LNCaP clone FGC (cell line): ENCODE results near the gene LRP3.
"Not testable (repeated sequence)": the region's sequence is repeated elsewhere in the genome, so short reads cannot be mapped to it uniquely, and the experiment has no call there.

Source experiments
- DNase-seq: peaks from one replicate; pipeline ENCODE4 v3.0.0-alpha.2; 2011; ENCODE audit warnings: low read depth
- H3K4me3 ChIP-seq: 2 replicates; pipeline ENCODE4 v1.5.1; 2011; ENCODE audit warnings: mild to moderate bottlenecking, low read depth, low read length, control low read depth
- TF ChIP-seq, protein P1 (sequence below): IDR thresholded peaks from 2 replicates; pipeline ENCODE4 v1.5.1; 2012; ENCODE audit warnings: mild to moderate bottlenecking; ENCODE audit not compliant: control insufficient read depth, insufficient read depth; ENCODE audit errors: extremely low read depth

Gene LRP3

DNA sequence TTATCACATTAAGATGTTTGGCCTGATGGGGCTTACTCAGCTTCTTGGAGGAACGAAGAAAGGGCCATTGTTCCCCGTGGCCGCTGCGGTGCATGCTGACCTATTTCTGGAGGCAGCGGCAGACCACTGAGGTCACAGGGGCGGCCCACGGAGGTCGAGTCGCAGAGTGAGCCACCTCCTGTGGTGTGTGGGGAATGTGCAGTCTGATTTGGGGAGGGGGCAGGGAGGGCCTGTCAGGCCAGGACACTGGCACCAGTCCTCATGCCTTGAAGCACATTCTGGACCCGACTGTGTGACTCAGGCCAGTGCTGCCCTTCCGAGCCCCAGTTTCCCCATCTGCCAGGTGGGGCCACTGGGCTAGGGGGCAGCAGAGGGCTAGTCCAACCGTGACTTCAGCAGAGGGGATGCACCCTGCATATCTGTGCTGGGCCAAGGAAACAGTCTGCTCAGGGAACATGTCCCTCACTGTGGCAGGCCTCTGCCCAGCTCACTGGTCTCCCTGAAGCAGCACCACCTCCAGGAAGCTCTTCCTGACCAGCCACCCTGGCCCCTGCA is 25.2 kb downstream of the LRP3 start:
- TF ChIP-seq, protein P1, sequence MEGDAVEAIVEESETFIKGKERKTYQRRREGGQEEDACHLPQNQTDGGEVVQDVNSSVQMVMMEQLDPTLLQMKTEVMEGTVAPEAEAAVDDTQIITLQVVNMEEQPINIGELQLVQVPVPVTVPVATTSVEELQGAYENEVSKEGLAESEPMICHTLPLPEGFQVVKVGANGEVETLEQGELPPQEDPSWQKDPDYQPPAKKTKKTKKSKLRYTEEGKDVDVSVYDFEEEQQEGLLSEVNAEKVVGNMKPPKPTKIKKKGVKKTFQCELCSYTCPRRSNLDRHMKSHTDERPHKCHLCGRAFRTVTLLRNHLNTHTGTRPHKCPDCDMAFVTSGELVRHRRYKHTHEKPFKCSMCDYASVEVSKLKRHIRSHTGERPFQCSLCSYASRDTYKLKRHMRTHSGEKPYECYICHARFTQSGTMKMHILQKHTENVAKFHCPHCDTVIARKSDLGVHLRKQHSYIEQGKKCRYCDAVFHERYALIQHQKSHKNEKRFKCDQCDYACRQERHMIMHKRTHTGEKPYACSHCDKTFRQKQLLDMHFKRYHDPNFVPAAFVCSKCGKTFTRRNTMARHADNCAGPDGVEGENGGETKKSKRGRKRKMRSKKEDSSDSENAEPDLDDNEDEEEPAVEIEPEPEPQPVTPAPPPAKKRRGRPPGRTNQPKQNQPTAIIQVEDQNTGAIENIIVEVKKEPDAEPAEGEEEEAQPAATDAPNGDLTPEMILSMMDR, result no peak; the same call in 1 of the 2 replicates
- DNase-seq, result no peak

DNA sequence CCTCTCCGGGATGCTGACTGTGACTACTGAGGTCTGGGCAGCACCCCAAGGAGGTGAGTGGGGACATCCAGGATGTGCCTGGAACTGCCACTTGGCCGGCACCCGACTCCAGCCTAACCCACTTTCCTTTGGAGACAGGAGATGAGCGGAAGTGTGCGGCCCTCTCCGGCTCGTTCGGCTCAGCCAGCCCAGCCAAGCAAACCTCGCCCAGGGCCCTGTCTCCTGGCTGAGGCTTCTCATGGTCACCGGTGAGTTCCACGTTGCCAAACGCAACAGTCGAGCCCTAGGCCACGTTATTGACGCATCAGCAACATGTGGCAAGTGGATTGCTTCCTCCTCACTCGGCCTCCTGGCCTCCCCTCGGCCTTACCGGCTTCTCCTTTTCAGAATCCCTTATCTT is 26.0 kb downstream of the LRP3 start:
- H3K4me3 ChIP-seq, result no peak overlapping the region
- DNase-seq, result no peak
- TF ChIP-seq, protein P1, result no peak

More for the DNA sequence above, 25.2 kb downstream of the LRP3 start:
- H3K4me3 ChIP-seq, result no peak overlapping the region

DNA sequence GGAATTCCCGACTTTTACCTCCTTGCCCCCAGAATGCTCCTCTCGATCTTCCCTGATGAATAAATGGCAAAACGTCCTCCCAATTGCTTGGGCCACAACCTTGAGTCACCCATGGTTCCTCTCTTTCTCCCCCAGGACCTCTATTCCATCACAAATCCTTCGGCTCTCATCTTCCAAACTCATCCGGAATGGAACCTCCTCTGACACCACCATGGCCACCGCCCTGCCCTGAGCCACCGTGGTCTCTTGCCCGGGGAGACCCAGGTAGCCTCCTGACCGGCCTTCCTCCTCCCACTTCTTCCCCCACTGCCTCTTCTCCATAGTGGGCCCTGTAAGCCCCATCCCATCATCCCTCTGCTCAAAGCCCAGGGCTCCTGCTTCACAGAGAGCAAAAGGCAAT is 26.6 kb downstream of the LRP3 start:
- DNase-seq, result no peak
- no peak overlapping the region for H3K4me3 ChIP-seq
- TF ChIP-seq, protein P1, result no peak

DNA sequence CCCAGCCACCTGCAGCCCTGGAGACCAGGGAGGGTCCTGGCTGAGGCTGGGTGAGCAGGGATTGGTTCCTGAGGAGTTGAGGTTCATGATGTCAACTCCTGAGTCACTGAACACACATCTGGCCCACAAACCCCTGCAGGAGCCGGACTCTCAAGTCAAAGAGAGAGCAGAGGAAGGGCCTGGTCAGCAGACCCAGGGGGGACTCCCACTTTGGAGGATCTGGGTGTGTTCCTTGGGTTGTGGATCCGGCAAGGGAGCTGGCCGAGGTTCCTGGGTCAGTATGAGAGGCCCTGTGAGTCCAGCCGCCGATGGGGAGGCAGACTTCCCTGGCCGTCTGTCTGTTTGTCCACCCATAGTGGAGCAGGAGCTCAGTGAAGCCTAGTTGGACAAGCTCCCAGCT is 27.5 kb downstream of the LRP3 start:
- no peak for DNase-seq
- TF ChIP-seq, protein P1, result no peak
- no peak overlapping the region for H3K4me3 ChIP-seq

DNA sequence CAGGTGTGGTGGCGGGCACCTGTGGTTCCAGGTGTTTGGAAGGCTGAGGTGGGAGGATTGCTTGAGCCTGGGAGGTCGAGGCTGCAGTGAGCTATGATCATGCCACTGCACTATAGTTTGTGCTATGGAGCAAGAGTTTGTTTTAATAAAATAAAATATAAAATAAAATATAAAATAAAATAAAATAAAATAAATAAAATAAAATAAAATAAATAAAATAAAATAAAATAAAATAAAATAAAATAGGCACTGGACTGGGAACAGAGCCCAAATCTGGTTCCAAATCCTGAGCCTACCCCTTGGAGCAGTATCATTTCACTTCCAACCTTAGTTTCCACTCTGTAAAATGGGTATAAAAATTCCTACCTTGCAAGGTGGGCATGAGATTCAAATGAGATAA is 28.1 kb downstream of the LRP3 start:
- not testable (repeated sequence) for H3K4me3 ChIP-seq, DNase-seq

DNA sequence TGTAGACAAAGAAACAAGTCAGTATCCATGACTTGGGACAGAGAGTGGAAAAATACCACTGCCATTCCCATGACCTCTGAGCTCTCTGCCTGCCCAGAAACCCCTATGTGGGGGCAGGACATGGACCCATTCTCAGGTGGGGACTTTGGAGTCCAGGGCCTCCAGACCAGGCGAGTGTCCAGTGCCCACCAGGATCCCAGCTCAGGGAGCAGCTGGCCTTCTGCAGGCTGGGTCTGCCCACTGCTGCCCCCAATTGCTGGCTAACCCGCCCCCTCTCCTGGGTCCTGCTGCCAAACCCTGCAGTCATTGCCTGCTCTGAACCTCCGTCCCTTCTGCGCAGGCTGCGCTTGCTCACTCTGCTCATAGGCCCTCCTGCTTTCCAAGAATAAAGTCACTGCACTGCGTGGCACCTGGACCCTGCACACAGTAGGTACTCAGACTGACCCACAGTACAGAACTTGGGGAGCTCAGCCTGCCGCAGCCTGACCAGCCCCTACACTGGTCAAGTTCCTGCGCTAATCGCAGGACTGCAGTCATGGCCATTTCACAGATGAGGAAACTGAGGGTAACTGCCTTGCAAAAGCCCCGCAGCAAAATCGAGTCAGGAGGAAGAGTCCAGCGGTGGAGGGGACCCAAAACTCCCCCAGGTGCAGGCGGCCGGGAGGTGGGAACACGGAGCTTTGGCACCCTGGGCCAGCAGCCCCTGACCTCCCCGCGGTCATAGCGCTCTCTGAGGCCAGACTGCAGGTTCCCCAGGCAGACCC is 30.7 kb downstream of the LRP3 start:
- TF ChIP-seq, protein P1, result no peak
- no peak for DNase-seq
- H3K4me3 ChIP-seq, result no peak overlapping the region

DNA sequence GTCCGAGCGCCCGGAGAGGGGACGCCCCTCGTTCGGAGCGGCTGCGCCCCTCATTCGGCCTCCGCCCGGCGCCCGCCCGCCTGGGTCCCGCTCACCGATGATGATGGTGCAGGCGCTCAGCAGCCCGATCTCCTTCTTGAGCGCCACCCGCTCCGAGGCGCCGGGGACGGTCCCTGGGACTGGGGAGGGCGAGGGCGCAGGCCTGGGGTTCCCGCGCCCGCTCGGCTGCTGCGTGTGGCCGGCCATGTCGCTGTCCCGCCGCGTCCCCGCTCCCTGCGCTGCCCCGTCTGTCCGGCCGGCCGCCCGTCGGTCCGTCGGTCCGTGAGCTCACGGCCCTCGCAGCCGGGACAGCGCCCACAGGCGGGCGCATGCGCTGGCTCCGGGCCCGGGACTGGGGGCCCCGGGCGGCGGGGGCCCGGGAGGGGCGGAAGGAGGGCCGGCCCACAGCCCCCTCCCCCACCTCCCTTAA is 31.4 kb downstream of the LRP3 start, which contains the start of gene SLC7A10:
SLC7A10 (minus strand) TSS at position 393 of the 469 bp plus-strand sequence; CDS start at position 246, 147 bp downstream.
- DNase-seq, result no peak
- no peak within 1 kb of the TSS for H3K4me3 ChIP-seq
- TF ChIP-seq, protein P1, result no peak
